ENCODE measurements around the gene MBNL3. TPM values are rescaled to one million over a fixed set of nuclear protein-coding genes. Genes with fewer than 3 reads are reported as not detected.

MBNL3 gene
- total RNA-seq, 1 experiment from 2014 or later: 4.6 TPM

DNA sequence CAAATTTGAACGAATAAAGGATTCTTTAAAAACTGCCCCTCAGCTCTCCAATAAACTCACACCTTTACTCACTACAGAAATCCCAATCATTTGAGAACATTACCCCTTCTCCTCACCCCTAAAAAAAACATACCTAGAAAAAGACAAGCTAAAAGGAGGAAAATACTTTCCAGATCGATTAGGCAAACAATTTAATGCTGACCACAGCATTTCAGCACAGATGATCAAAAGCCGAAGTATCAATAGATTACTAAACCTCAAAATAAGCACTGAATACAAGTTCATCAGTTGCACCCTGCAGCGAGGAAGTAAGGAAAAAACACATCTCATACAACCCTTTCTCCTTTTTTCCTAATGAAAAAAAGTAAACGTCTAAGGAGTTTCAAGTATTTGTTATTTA is 65.5 kb downstream of the MBNL3 start:
- Histone ChIP-seq H3K36me3 (ENCODE audit: control insufficient read depth in 1 of 2, insufficient read depth in 2 of 2, low read length in 2 of 2) (no peaks in the 10 kb centered on the region), H3K9me2 (ENCODE audit: insufficient read depth) (no peaks in the 10 kb centered on the region), H3K27ac (ENCODE audit: low read depth, low read length) (no peak overlapping the region), H3K79me2 (ENCODE audit: insufficient read depth, low read length) (no peaks in the 10 kb centered on the region), H3K27me3 (ENCODE audit: insufficient read depth, low read length) (no peaks in the 10 kb centered on the region), H3K4me1 (ENCODE audit: control insufficient read depth in 1 of 2, insufficient read depth in 2 of 2, low read length in 2 of 2) (no peaks in the 10 kb centered on the region), H3K4me3 (replicated peaks in 1 of 2; ENCODE audit: low read depth in 1 of 2, low read length in 2 of 2) (no peak overlapping the region), H2AFZ (ENCODE audit: low read depth, low read length, poor library complexity, severe bottlenecking) (no peak overlapping the region), H3K9me3 (ENCODE audit: control insufficient read depth in 1 of 2, insufficient read depth in 1 of 2, low read depth in 1 of 2, low read length in 2 of 2) (no peaks in the 10 kb centered on the region), H4K20me1 (ENCODE audit: insufficient read depth) (no peaks in the 10 kb centered on the region), H3K4me2 (ENCODE audit: low read length) (no peak overlapping the region), H3K9ac (ENCODE audit: low read length) (no peak overlapping the region)
- no peak for ATAC-seq
- intact Hi-C loops (cut with micrococcal nuclease): no loop called here
- no TSS peak for BruUV-seq (replicated peaks)
- ChIA-PET POLR2A (no interaction called here), CTCF (no interaction called here), RAD21 (ENCODE audit: low non-redundant PET in 1 of 2, low total read pairs in 2 of 2, uncharacterized antibody in 2 of 2, unreplicated experiment in 2 of 2) (no interaction called here)
- no peak for TF ChIP-seq EZH2phosphoT487 (IDR thresholded peaks at IDR 0.05; ENCODE audit: borderline replicate concordance)
- no peak for TF ChIP-seq YY1 (IDR thresholded peaks at IDR 0.05; ENCODE audit: extremely low read depth, insufficient replicate concordance, low read depth, low read length)
- no peak for TF ChIP-seq ELF1 (IDR thresholded peaks at IDR 0.05; ENCODE audit: borderline replicate concordance, low read depth)
- TF ChIP-seq FOSL1 (IDR thresholded peaks at IDR 0.05; ENCODE audit: low read depth): no peak
- TF ChIP-seq ZNF274 (IDR thresholded peaks at IDR 0.05; ENCODE audit: low read depth, low read length): no peak
- TF ChIP-seq ZBTB33 (IDR thresholded peaks at IDR 0.05; ENCODE audit: extremely low read depth, insufficient replicate concordance, low read length): no peak
- TF ChIP-seq SP1 (IDR thresholded peaks at IDR 0.05; ENCODE audit: low read depth): no peak
- no peak for TF ChIP-seq POLR2AphosphoS5 (IDR thresholded peaks at IDR 0.05; ENCODE audit: low read depth, low read length)
- no peak for TF ChIP-seq POLR2A (IDR thresholded peaks at IDR 0.05; ENCODE audit: borderline replicate concordance, extremely low read depth, insufficient read depth, insufficient read length)
- TF ChIP-seq JUND (IDR thresholded peaks at IDR 0.05): no peak
- no peak for TF ChIP-seq RAD21 (IDR thresholded peaks at IDR 0.05; ENCODE audit: low read depth)
- no peak for DNase-seq (ENCODE audit: low read depth, low spot score)

Measured in HCT116 (cell line).